KOPT-K1 (cell line): ENCODE data around the gene CCDC12.

ENCODE experiments used
- H3K27ac ChIP-seq: fragments of 200-600 bp; sonication (generic); 2 replicates; pipeline ENCODE4 v1.5.1; 2016; ENCODE audit warnings: antibody characterized with exemption, mild to moderate bottlenecking, low read depth, low read length; ENCODE audit not compliant: poor library complexity, severe bottlenecking
- H3K36me3 ChIP-seq: fragments of 200-600 bp; sonication (generic); 2 replicates; pipeline ENCODE4 v1.5.1; 2017; ENCODE audit warnings: antibody characterized with exemption, mild to moderate bottlenecking, low read length, moderate library complexity; ENCODE audit not compliant: insufficient read depth
- H3K9me3 ChIP-seq: fragments of 200-600 bp; sonication (generic); 2 replicates; pipeline ENCODE4 v1.5.1; 2017; ENCODE audit warnings: antibody characterized with exemption, low read length, mild to moderate bottlenecking; ENCODE audit not compliant: insufficient read depth, poor library complexity, severe bottlenecking

Gene CCDC12

GRCh38 chr3:46903341-46904302, 72.9 kb downstream of the CCDC12 start:
- no peaks in the 10 kb centered on the region for H3K36me3 ChIP-seq
- no peaks in the 10 kb centered on the region for H3K9me3 ChIP-seq
- H3K27ac ChIP-seq = no peak overlapping the region

GRCh38 chr3:46902188-46902631, 74.3 kb downstream of the CCDC12 start:
- Histone ChIP-seq H3K9me3 (no peaks in the 10 kb centered on the region), H3K36me3 (no peaks in the 10 kb centered on the region), H3K27ac (no peak overlapping the region)

- H3K9me3 ChIP-seq = no peaks in the 10 kb centered on the region
- H3K36me3 ChIP-seq = no peaks in the 10 kb centered on the region
- no peak overlapping the region for H3K27ac ChIP-seq
Measured at GRCh38 chr3:46901591-46902187, 74.9 kb downstream of the CCDC12 start.

GRCh38 chr3:46901061-46901460, 75.5 kb downstream of the CCDC12 start:
- Histone ChIP-seq H3K27ac (no peak overlapping the region), H3K36me3 (no peaks in the 10 kb centered on the region), H3K9me3 (no peaks in the 10 kb centered on the region)

- Histone ChIP-seq H3K27ac (no peak overlapping the region), H3K9me3 (no peaks in the 10 kb centered on the region), H3K36me3 (no peaks in the 10 kb centered on the region)
Measured at GRCh38 chr3:46900356-46900755, 76.2 kb downstream of the CCDC12 start.

GRCh38 chr3:46900007-46900292, 76.6 kb downstream of the CCDC12 start:
- H3K9me3 ChIP-seq = no peaks in the 10 kb centered on the region
- H3K36me3 ChIP-seq = no peaks in the 10 kb centered on the region
- H3K27ac ChIP-seq = no peak overlapping the region

GRCh38 chr3:46899151-46900006, 77.2 kb downstream of the CCDC12 start:
- Histone ChIP-seq H3K27ac (no peak overlapping the region), H3K36me3 (no peaks in the 10 kb centered on the region), H3K9me3 (no peaks in the 10 kb centered on the region)

- Histone ChIP-seq H3K36me3 (no peaks in the 10 kb centered on the region), H3K9me3 (no peaks in the 10 kb centered on the region), H3K27ac (no peak overlapping the region)
Measured at GRCh38 chr3:46898321-46899150, 78.0 kb downstream of the CCDC12 start.

GRCh38 chr3:46897829-46898320, 78.7 kb downstream of the CCDC12 start:
- Histone ChIP-seq H3K9me3 (no peaks in the 10 kb centered on the region), H3K36me3 (no peaks in the 10 kb centered on the region), H3K27ac (no peak overlapping the region)

- Histone ChIP-seq H3K9me3 (no peaks in the 10 kb centered on the region), H3K27ac (no peak overlapping the region), H3K36me3 (no peaks in the 10 kb centered on the region)
Measured at GRCh38 chr3:46897031-46897430, 79.5 kb downstream of the CCDC12 start.

GRCh38 chr3:46896386-46896785, 80.2 kb downstream of the CCDC12 start:
- H3K36me3 ChIP-seq = no peaks in the 10 kb centered on the region
- no peaks in the 10 kb centered on the region for H3K9me3 ChIP-seq
- H3K27ac ChIP-seq = no peak overlapping the region

GRCh38 chr3:46895761-46896160, 80.8 kb downstream of the CCDC12 start:
- no peaks in the 10 kb centered on the region for H3K9me3 ChIP-seq
- H3K27ac ChIP-seq = no peak overlapping the region
- no peaks in the 10 kb centered on the region for H3K36me3 ChIP-seq

GRCh38 chr3:46895204-46895660, 81.3 kb downstream of the CCDC12 start:
- Histone ChIP-seq H3K9me3 (no peaks in the 10 kb centered on the region), H3K36me3 (no peaks in the 10 kb centered on the region), H3K27ac (no peak overlapping the region)

- no peak overlapping the region for H3K27ac ChIP-seq
- H3K9me3 ChIP-seq = no peaks in the 10 kb centered on the region
Measured at GRCh38 chr3:46894256-46894655, 82.3 kb downstream of the CCDC12 start.

More at GRCh38 chr3:46894256-46894655, 82.3 kb downstream of the CCDC12 start:
- no peaks in the 10 kb centered on the region for H3K36me3 ChIP-seq
